K562 (cell line): ENCODE results near the gene KAZALD1. TPM values are rescaled to one million over a fixed set of nuclear protein-coding genes. Genes with fewer than 3 reads are reported as not detected.

Experiments
- ARID1B ChIP-seq: fragments of 450-650 bp; IDR thresholded peaks from 2 replicates; pipeline ENCODE4 v1.6.1; 2016; ENCODE audit warnings: antibody characterized with exemption, mild to moderate bottlenecking, inconsistent platforms
- ARID4B ChIP-seq: sonication (generic); formaldehyde crosslinking; IDR thresholded peaks from 2 replicates; pipeline ENCODE4 v1.8.0; 2022; ENCODE audit warnings: mild to moderate bottlenecking, missing genetic modification reagents
- CSDE1 ChIP-seq, 2 experiments: fragments of 450-650 bp; IDR thresholded peaks; 2 replicates each; pipeline ENCODE4 v1.6.1; 2016; ENCODE audit warnings: mild to moderate bottlenecking in 1 of 2
- ESRRA ChIP-seq: fragments of 450-650 bp; IDR thresholded peaks from 2 replicates; pipeline ENCODE4 v1.6.1; 2014; ENCODE audit warnings: low read depth, mild to moderate bottlenecking, moderate library complexity, borderline replicate concordance
- GABPB1 ChIP-seq: sonication (generic); formaldehyde crosslinking; IDR thresholded peaks from 2 replicates; pipeline ENCODE4 v1.8.0; 2022; ENCODE audit warnings: mild to moderate bottlenecking, missing genetic modification reagents
- JUND ChIP-seq, 2 experiments: IDR thresholded peaks; 2 replicates in 1 of 2; 3 replicates in 1 of 2; pipeline ENCODE4 v1.6.1; 2011; ENCODE audit warnings: borderline replicate concordance in 2 of 2, low read depth in 2 of 2, low read length in 2 of 2, improper control_type of control experiment in 1 of 2, missing biosample characterization in 1 of 2, missing genetic modification characterization in 1 of 2, missing genetic modification reagents in 1 of 2
- KDM5B ChIP-seq: fragments of 200-600 bp; sonication (generic); IDR thresholded peaks from 2 replicates; pipeline ENCODE4 v1.6.1; 2012; ENCODE audit warnings: low read depth, mild to moderate bottlenecking, moderate library complexity, low read length, control low read depth, inconsistent platforms; ENCODE audit not compliant: insufficient replicate concordance
- LCOR ChIP-seq: sonication (generic); formaldehyde crosslinking; IDR thresholded peaks from 2 replicates; pipeline ENCODE4 v1.8.0; 2022; ENCODE audit warnings: mild to moderate bottlenecking, missing genetic modification reagents
- MAX ChIP-seq: sonication (generic); formaldehyde crosslinking; IDR thresholded peaks from 2 replicates; pipeline ENCODE4 v1.9.0; 2022; ENCODE audit warnings: mild to moderate bottlenecking, missing genetic modification reagents
- NFATC3 ChIP-seq: fragments of 450-650 bp; IDR thresholded peaks from 2 replicates; pipeline ENCODE4 v1.6.1; 2017; ENCODE audit warnings: mild to moderate bottlenecking
- NR2F6 ChIP-seq: fragments of 450-650 bp; formaldehyde crosslinking; IDR thresholded peaks from 2 replicates; pipeline ENCODE4 v1.4.0; 2020; ENCODE audit warnings: mild to moderate bottlenecking
- PHF21A ChIP-seq: fragments of 450-650 bp; IDR thresholded peaks from 2 replicates; pipeline ENCODE4 v1.6.1; 2017; ENCODE audit warnings: low read depth, borderline replicate concordance
- PML ChIP-seq: IDR thresholded peaks from 2 replicates; pipeline ENCODE4 v1.6.1; 2012; ENCODE audit warnings: low read length, inconsistent platforms
- SMC3 ChIP-seq: conservative IDR thresholded peaks from 2 replicates; pipeline ENCODE4 v1.6.1; 2011; ENCODE audit warnings: low read depth, low read length, improper control_type of control experiment; ENCODE audit not compliant: insufficient read depth
- SREBF1 ChIP-seq: fragments of 150-350 bp; IDR thresholded peaks from 2 replicates; pipeline ENCODE4 v1.6.1; 2014; ENCODE audit warnings: antibody characterized with exemption, low read depth, low read length, borderline replicate concordance
- YY1 ChIP-seq, 3 experiments: IDR thresholded peaks; 2 replicates each; pipeline ENCODE4 v1.6.1; 2011; ENCODE audit warnings: low read length in 2 of 3, mild to moderate bottlenecking in 2 of 3, moderate library complexity in 2 of 3, borderline replicate concordance in 1 of 3, control low read depth in 1 of 3, low read depth in 1 of 3; ENCODE audit not compliant: insufficient read depth in 3 of 3, insufficient replicate concordance in 2 of 3, control insufficient read depth in 1 of 3, insufficient read length in 1 of 3; ENCODE audit errors: extremely low read depth in 1 of 3
- ZNF740 ChIP-seq, 3 experiments: fragments of 200-800 bp in 1 of 3; sonication (Bioruptor generic) in 1 of 3; sonication (generic) in 1 of 3; formaldehyde crosslinking in 1 of 3; IDR thresholded peaks; 2 replicates each; pipeline versions ENCODE4 v1.6.1 to v1.8.0; 2016 to 2022; ENCODE audit warnings: mild to moderate bottlenecking in 2 of 3, missing compliant biosample characterization in 2 of 3, missing genetic modification characterization in 2 of 3, missing genetic modification reagents in 1 of 3
- ZNF764 ChIP-seq: fragments of 250-450 bp; sonication (Bioruptor Pico); IDR thresholded peaks from 2 replicates; pipeline ENCODE4 v1.4.0; 2020; ENCODE audit warnings: low read depth, mild to moderate bottlenecking, moderate library complexity
- polyA plus RNA-seq, 8 experiments: library from polyadenylated mRNA; depleted of rRNA in 4 of 8; stranded (reverse) in 5 of 8; unstranded in 3 of 8; fragments of >200 nt; fragmentation: Nextera tagmentation in 2 of 8; fragmentation: Illumina TruSeq in 1 of 8; extraction: Ambion mirVana in 2 of 8; extraction: Trizol in 1 of 8; gene quantifications; 2 replicates each; pipeline versions ENCODE4 v1.2.1 to v1.2.3, GENCODE V29; 2011 to 2014; ENCODE audit warnings: inconsistent platforms in 1 of 8, missing spikeins in 1 of 8
- total RNA-seq, 7 experiments: library from RNA; depleted of rRNA in 6 of 7; stranded (reverse); fragments of >200 nt in 6 of 7; fragmentation: Illumina TruSeq in 2 of 7; extraction: Trizol in 2 of 7; gene quantifications; 2 replicates each; pipeline versions ENCODE4 v1.2.1 to v1.2.3, GENCODE V29; 2011 to 2021; ENCODE audit warnings: low replicate concordance in 1 of 7

KAZALD1 gene
- total and polyA plus RNA-seq, 9 of the 15 experiments (the other 6 are each of a cell fraction or from before 2014, with no cell fraction given), result 0.15 to 10.0 (median 4.9) TPM

GRCh38 chr10:101066146-101066895, 4.5 kb downstream of the KAZALD1 start (continued):
- TF ChIP-seq MAX (CRISPR knock-in tag) (peak; percentile 79), ARID4B (CRISPR knock-in tag) (peak; percentile 75), ZNF764 (CRISPR knock-in tag) (no peak), NR2F6 (CRISPR knock-in tag) (no peak), LCOR (CRISPR knock-in tag) (peak; percentile 64; the same call in 1 of the 2 replicates), PML (peak; percentile 19; the same call in 1 of the 2 replicates), GABPB1 (CRISPR knock-in tag) (peak; percentile 62; the same call in 1 of the 2 replicates), NFATC3 (no peak), ZNF740 (CRISPR knock-in tag; IDR thresholded peaks at IDR 0.05) (0 out of 2 replicates have a peak, but pooled peaks have one; percentile 23), ZNF740 (tag; IDR thresholded peaks at IDR 0.05) (no peak), CSDE1 (IDR thresholded peaks at IDR 0.05) (no peak), ARID1B (peak; percentile 52; the same call in 1 of the 2 replicates), JUND (IDR thresholded peaks at IDR 0.05; ENCODE audit: borderline replicate concordance, low read depth, low read length) (0 out of 2 replicates have a peak, but pooled peaks have one; percentile 19), JUND (tag; IDR thresholded peaks at IDR 0.05; ENCODE audit: borderline replicate concordance, low read depth, low read length) (peak; percentile 44; the same call in 1 of the 3 replicates), SREBF1 (no peak), KDM5B (no peak), YY1 (IDR thresholded peaks at IDR 0.05; ENCODE audit: borderline replicate concordance in 1 of 3, control insufficient read depth in 1 of 3, extremely low read depth in 1 of 3, insufficient read depth in 3 of 3, insufficient read length in 1 of 3, insufficient replicate concordance in 2 of 3, low read depth in 1 of 3, low read length in 2 of 3) (peak in 1 of 3 experiments; percentile 78), PHF21A (no peak), SMC3 (0 out of 2 replicates have a peak, but pooled peaks have one; percentile 24), ESRRA (peak; percentile 91)
